Cardiac muscle cell (in vitro differentiated cells and primary cell): Measurements from ENCODE around the gene IFI35. TPM values are rescaled to one million over a fixed set of nuclear protein-coding genes. Genes with fewer than 3 reads are reported as not detected.

Experiments
- DNase-seq, 2 donors: peaks; one replicate each; pipeline versions ENCODE4 v3.0.0 to v3.0.0-alpha.2; 2010 to 2017; ENCODE audit warnings: low read depth in 1 of 2, low spot score in 1 of 2
- H3K27ac ChIP-seq: fragments of 200-600 bp; sonication (generic); 2 replicates; pipeline ENCODE4 v1.5.1; 2016
- H3K27me3 ChIP-seq: fragments of 200-600 bp; sonication (generic); 2 replicates; pipeline ENCODE4 v1.6.0; 2016; ENCODE audit warnings: control low read depth
- H3K36me3 ChIP-seq: fragments of 200-600 bp; sonication (generic); 2 replicates; pipeline ENCODE4 v1.5.1; 2016; ENCODE audit warnings: control low read depth
- H3K4me1 ChIP-seq: fragments of 200-600 bp; sonication (generic); 2 replicates; pipeline ENCODE4 v1.8.1; 2017; ENCODE audit warnings: low read depth, mild to moderate bottlenecking, mixed run types
- H3K4me3 ChIP-seq: fragments of 200-600 bp; sonication (generic); 2 replicates; pipeline ENCODE4 v1.5.1; 2016; ENCODE audit warnings: mild to moderate bottlenecking
- H3K9me3 ChIP-seq: fragments of 200-600 bp; sonication (generic); 2 replicates; pipeline ENCODE4 v1.5.1; 2017; ENCODE audit warnings: low read depth, mild to moderate bottlenecking, control low read depth
- CTCF ChIP-seq: IDR thresholded peaks from 2 replicates; pipeline ENCODE4 v1.5.1; 2012; ENCODE audit warnings: low read depth, mild to moderate bottlenecking, low read length
- polyA plus RNA-seq: library from polyadenylated mRNA; unstranded; fragments of >200 nt; fragmentation: Nextera tagmentation; extraction: Ambion mirVana; gene quantifications from 2 replicates; pipeline ENCODE4 v1.2.1, GENCODE V29; 2016
- total RNA-seq: library from RNA; depleted of rRNA; stranded (reverse); fragments of >200 nt; gene quantifications from 2 replicates; pipeline ENCODE4 v1.2.3, GENCODE V29; 2016

IFI35 gene
- total and polyA plus RNA-seq, 2 experiments from 2014 or later, result 6.8 to 8.7 TPM

GRCh38 chr17:43014649-43015542 lies 8.3 kb downstream of the IFI35 start:
- Histone ChIP-seq H3K9me3 (no peaks in the 10 kb centered on the region), H3K27ac (peak overlapping the region; percentile 81), H3K4me3 (no peak overlapping the region), H3K4me1 (peaks cover 45% of the 10 kb centered on the region), H3K27me3 (no peaks in the 10 kb centered on the region), H3K36me3 (no peaks in the 10 kb centered on the region)
- no peak for DNase-seq
- TF ChIP-seq CTCF, result no peak

- H3K4me1 ChIP-seq, result peaks cover 51% of the 10 kb centered on the region
- DNase-seq, result no peak
- no peaks in the 10 kb centered on the region for H3K36me3 ChIP-seq
- H3K27ac ChIP-seq, result peak overlapping the region; percentile 81
- no peak overlapping the region for H3K4me3 ChIP-seq
- no peaks in the 10 kb centered on the region for H3K27me3 ChIP-seq
- no peaks in the 10 kb centered on the region for H3K9me3 ChIP-seq
- no peak for TF ChIP-seq CTCF
Observed at GRCh38 chr17:43015579-43015978, 9.0 kb downstream of the IFI35 start.

GRCh38 chr17:43016216-43016615 lies 9.6 kb downstream of the IFI35 start:
- H3K27ac ChIP-seq, result peak overlapping the region; percentile 81
- peaks cover 51% of the 10 kb centered on the region for H3K4me1 ChIP-seq

GRCh38 chr17:43018008-43018853 lies 11.6 kb downstream of the IFI35 start:
- peak in 1 of 2 donors; percentile 86 for DNase-seq
- Histone ChIP-seq H3K27me3 (no peaks in the 10 kb centered on the region), H3K9me3 (no peaks in the 10 kb centered on the region), H3K27ac (peak overlapping the region; percentile 84), H3K4me3 (no peak overlapping the region), H3K4me1 (peaks cover 48% of the 10 kb centered on the region), H3K36me3 (no peaks in the 10 kb centered on the region)
- no peak for TF ChIP-seq CTCF

More at GRCh38 chr17:43016216-43016615, 9.6 kb downstream of the IFI35 start:
- no peak for TF ChIP-seq CTCF
- no peak for DNase-seq
- Histone ChIP-seq H3K4me3 (no peak overlapping the region), H3K9me3 (no peaks in the 10 kb centered on the region), H3K27me3 (no peaks in the 10 kb centered on the region), H3K36me3 (no peaks in the 10 kb centered on the region)

GRCh38 chr17:43018932-43019331 lies 12.3 kb downstream of the IFI35 start:
- DNase-seq, result peak in 1 of 2 donors; percentile 52
- H3K27ac ChIP-seq, result peak overlapping the region; percentile 84
- TF ChIP-seq CTCF, result no peak
- peak overlapping the region; percentile 7 for H3K4me3 ChIP-seq
- H3K9me3 ChIP-seq, result no peaks in the 10 kb centered on the region
- H3K4me1 ChIP-seq, result peaks cover 41% of the 10 kb centered on the region
- no peaks in the 10 kb centered on the region for H3K27me3 ChIP-seq
- no peaks in the 10 kb centered on the region for H3K36me3 ChIP-seq
